Stomach (tissue), 9 donors: ENCODE data around the gene CCDC69. TPM values are rescaled to one million over a fixed set of nuclear protein-coding genes. Genes with fewer than 3 reads are reported as not detected.

Experiments
- DNase-seq, 2 donors: peaks; one replicate each; pipeline versions ENCODE4 v3.0.0 to v3.0.0-alpha.2; 2013 to 2019
- H3K27ac ChIP-seq, 5 donors: fragments of 200-600 bp in 4 of 5; sonication (generic) in 4 of 5; one replicate each; pipeline ENCODE4 v1.5.1; 2013 to 2019; ENCODE audit warnings: mild to moderate bottlenecking in 1 of 5, moderate library complexity in 1 of 5
- H3K27me3 ChIP-seq, 3 donors: fragments of 200-600 bp; sonication (generic); one replicate each; pipeline ENCODE4 v1.5.1; 2017 to 2019; ENCODE audit warnings: mixed run types in 1 of 3
- H3K36me3 ChIP-seq, 4 donors: fragments of 200-600 bp; sonication (generic); 1 replicate in 3 of 4; 2 replicates in 1 of 4; pipeline ENCODE4 v1.5.1; 2016 to 2019
- H3K4me1 ChIP-seq, 4 donors: fragments of 200-600 bp; sonication (generic); one replicate each; pipeline ENCODE4 v1.5.1; 2016 to 2019
- H3K4me3 ChIP-seq, 4 donors: fragments of 200-600 bp; sonication (generic) in 3 of 4; one replicate each; pipeline ENCODE4 v1.5.1; 2016 to 2019; ENCODE audit warnings: mild to moderate bottlenecking in 1 of 4
- H3K9me3 ChIP-seq, 4 donors: fragments of 200-600 bp; sonication (generic); one replicate each; pipeline ENCODE4 v1.5.1; 2016 to 2019
- CTCF ChIP-seq, 7 experiments: fragments of 450-650 bp in 4 of 7; fragments of 200-600 bp in 3 of 7; sonication (generic) in 3 of 7; IDR thresholded peaks; one replicate each; pipeline ENCODE4 v1.5.1; 2016 to 2019; ENCODE audit warnings: antibody characterized with exemption in 7 of 7, control low read depth in 2 of 7, mild to moderate bottlenecking in 1 of 7
- EP300 ChIP-seq: sonication (generic); formaldehyde crosslinking; IDR thresholded peaks from one replicate; pipeline ENCODE4 v1.6.1; 2017; ENCODE audit warnings: antibody characterized with exemption
- POLR2A ChIP-seq, 4 donors: fragments of 450-650 bp; IDR thresholded peaks; one replicate each; pipeline ENCODE4 v1.6.1; 2016; ENCODE audit warnings: antibody characterized with exemption in 4 of 4, control low read depth in 2 of 4, mild to moderate bottlenecking in 1 of 4, moderate library complexity in 1 of 4
- POLR2AphosphoS5 ChIP-seq, 3 donors: sonication (generic); formaldehyde crosslinking; IDR thresholded peaks; one replicate each; pipeline ENCODE4 v1.6.1; 2016; ENCODE audit warnings: antibody characterized with exemption in 3 of 3
- WGBS, 5 donors: extraction: QIAGEN DNeasy Blood & Tissue Kit in 3 of 5; methylation state at CpG; one replicate each; pipeline versions ENCODE4 v1.1.5 to v1.1.7; 2013 to 2018; 5-methylcytosine and 5-hydroxymethylcytosine counted together
- intact Hi-C: fragments of 100-400 bp; cut with DNase I; formaldehyde crosslinking; loops from one replicate; pipeline ENCODE4 v1.15.1; 2023; ENCODE audit warnings: low total_unique reads
- polyA plus RNA-seq, 3 donors: library from polyadenylated mRNA; stranded (reverse); fragments of 200-250 nt; gene quantifications; one replicate each; pipeline ENCODE4 v1.2.3, GENCODE V29; 2013
- total RNA-seq, 5 donors: library from RNA; depleted of rRNA; stranded (reverse); fragments of >200 nt; gene quantifications; one replicate each; pipeline versions ENCODE4 v1.1.0 to v1.2.3, GENCODE V29; 2014 to 2016
- donor health status: healthy with polysubstance abuse.
- donor health status: Bipolar disorder and iron deficiency.
- donor health status: healthy.

The CCDC69 gene
- total and polyA plus RNA-seq, 8 donors, result 5.5 to 173 (median 31.0) TPM

- intact Hi-C loops, result no loop called here
- H3K27ac ChIP-seq, result peak overlapping the region; percentile 34 to 84 (median 67)
- WGBS, 5 donors, result 72 to 81% (median 74%) methylated on average over 10 of the region's 10 CpGs
- H3K27me3 ChIP-seq, result no peaks in the 10 kb centered on the region
- peaks cover 0 to 8% (median 4%) of the 10 kb centered on the region in 4 donors for H3K36me3 ChIP-seq
- H3K9me3 ChIP-seq, result no peaks in the 10 kb centered on the region
- DNase-seq, result peak in 1 of 2 donors; percentile 54
- TF ChIP-seq POLR2AphosphoS5 (IDR thresholded peaks at IDR 0.05) (no peak), EP300 (no peak), POLR2A (IDR thresholded peaks at IDR 0.05) (no peak), CTCF (IDR thresholded peaks at IDR 0.05) (no peak)
- H3K4me1 ChIP-seq, result peaks cover 15 to 85% (median 35%) of the 10 kb centered on the region in 4 donors
- no peak overlapping the region for H3K4me3 ChIP-seq
Measured at GRCh38 chr5:151214614-151215545, 9.0 kb downstream of the CCDC69 start.

- H3K4me3 ChIP-seq, result peak overlapping the region in 1 of 4 donors; percentile 9
- intact Hi-C loops, result no loop called here
- H3K36me3 ChIP-seq, result peaks cover 0 to 8% (median 4%) of the 10 kb centered on the region in 4 donors
- peaks cover 16 to 91% (median 34%) of the 10 kb centered on the region in 4 donors for H3K4me1 ChIP-seq
- H3K9me3 ChIP-seq, result no peaks in the 10 kb centered on the region
- H3K27me3 ChIP-seq, result no peaks in the 10 kb centered on the region
- 35 to 48% (median 38%) methylated on average over 9 of the region's 9 CpGs for WGBS, 5 donors
- H3K27ac ChIP-seq, result peak overlapping the region; percentile 17 to 84 (median 71)
- TF ChIP-seq POLR2AphosphoS5 (IDR thresholded peaks at IDR 0.05) (peak in 2 of 3 donors; percentile 22 to 75), POLR2A (IDR thresholded peaks at IDR 0.05) (no peak), CTCF (IDR thresholded peaks at IDR 0.05) (no peak)
- peak; percentile 72 to 86 for DNase-seq
Measured at GRCh38 chr5:151213803-151214613, 9.9 kb downstream of the CCDC69 start.

- Histone ChIP-seq H3K4me3 (no peak overlapping the region), H3K4me1 (peaks cover 24 to 90% (median 38%) of the 10 kb centered on the region in 4 donors), H3K9me3 (no peaks in the 10 kb centered on the region), H3K36me3 (peaks cover 0 to 8% (median 4%) of the 10 kb centered on the region in 4 donors), H3K27ac (peak overlapping the region; percentile 1 to 82 (median 67)), H3K27me3 (no peaks in the 10 kb centered on the region)
- intact Hi-C loops, result no loop called here
- WGBS, 5 donors, result 54 to 87% (median 63%) methylated on average over 3 of the region's 3 CpGs
- no peak for DNase-seq
- TF ChIP-seq POLR2AphosphoS5 (IDR thresholded peaks at IDR 0.05) (no peak), POLR2A (IDR thresholded peaks at IDR 0.05) (no peak), EP300 (no peak), CTCF (IDR thresholded peaks at IDR 0.05) (no peak)
Measured at GRCh38 chr5:151212406-151212798, 11.5 kb downstream of the CCDC69 start.

- DNase-seq, result no peak
- intact Hi-C loops, result no loop called here
- peak overlapping the region in 4 of 5 donors; percentile 61 to 72 (median 66) for H3K27ac ChIP-seq
- no peaks in the 10 kb centered on the region for H3K27me3 ChIP-seq
- H3K9me3 ChIP-seq, result no peaks in the 10 kb centered on the region
- 26 to 50% (median 38%) methylated on average over 4 to 5 of the region's 5 CpGs for WGBS, 5 donors
- peaks cover 9 to 53% (median 17%) of the 10 kb centered on the region in 4 donors for H3K4me1 ChIP-seq
- TF ChIP-seq POLR2AphosphoS5 (IDR thresholded peaks at IDR 0.05) (no peak), POLR2A (IDR thresholded peaks at IDR 0.05) (no peak), EP300 (no peak), CTCF (IDR thresholded peaks at IDR 0.05) (no peak)
- no peak overlapping the region for H3K4me3 ChIP-seq
- no peaks in the 10 kb centered on the region for H3K36me3 ChIP-seq
Measured at GRCh38 chr5:151208481-151208914, 15.4 kb downstream of the CCDC69 start.
